ENCODE measurements around the gene GPR78. TPM values are rescaled to one million over a fixed set of nuclear protein-coding genes. Genes with fewer than 3 reads are reported as not detected.

Gene GPR78
- total RNA-seq (2022; extraction: Qiagen RNA extraction), result 0.05 to 0.14 TPM in 2 of 5 replicates, not detected in the others

GRCh38 chr4:8580321-8581093 is at the start of gene GPR78:
TSS of gene GPR78 (plus strand) at chr4:8580392. CDS start at chr4:8580983, 591 bp downstream.

DNA sequence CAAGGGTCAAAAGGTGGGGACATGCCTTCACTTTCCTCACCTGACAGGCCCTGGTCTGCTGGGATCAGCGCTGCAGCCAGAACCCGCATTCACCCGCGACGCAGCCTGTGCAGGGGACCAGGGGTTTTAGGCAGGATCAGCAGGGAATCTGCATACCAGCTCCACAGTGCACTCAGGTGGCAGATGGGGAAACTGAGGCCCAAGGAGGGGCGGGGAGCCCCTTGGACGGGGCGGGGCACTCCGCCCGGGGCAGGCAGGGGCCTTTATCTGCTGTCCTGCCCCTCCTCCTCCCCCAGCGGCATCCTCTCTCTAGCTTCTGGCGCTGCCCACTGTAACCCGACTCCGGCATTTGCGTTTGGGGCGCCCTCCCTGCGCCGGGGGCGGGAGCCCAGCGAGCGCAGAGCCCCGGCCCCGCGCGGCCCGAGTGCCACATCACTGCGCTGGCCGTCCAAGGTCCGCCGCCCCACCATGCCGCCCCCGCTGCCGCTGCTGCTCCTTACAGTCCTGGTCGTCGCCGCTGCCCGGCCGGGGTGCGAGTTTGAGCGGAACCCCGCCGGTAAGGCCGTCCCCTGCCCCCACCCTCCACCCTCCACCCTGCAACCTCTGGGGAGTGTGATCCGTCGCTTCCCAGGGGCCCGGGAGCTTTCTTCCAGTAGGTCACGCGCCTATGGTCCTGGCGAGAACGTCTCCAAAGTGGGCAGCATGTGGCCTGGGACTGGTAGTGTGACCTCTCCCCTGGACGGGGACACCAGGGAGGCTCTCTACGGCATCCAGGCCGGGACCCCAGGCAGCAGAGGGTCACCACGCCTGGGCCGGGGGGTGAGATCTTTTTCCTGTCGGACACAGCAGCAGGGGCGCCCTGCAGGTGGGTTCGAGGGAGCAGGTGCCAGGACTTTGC is 12.4 kb downstream of the GPR78 start, which contains the start of gene CPZ:
Gene CPZ (plus strand): TSS at position 400 of the 898 bp plus-strand sequence. CDS start 69 bp downstream, at position 469.

Other genes starting within 250 kb of the GPR78 start
- 8.3 to 10.7 TPM (median 9.6 TPM) in 5 replicates for gene ACOX3, start 139.7 kb upstream of the GPR78 start, total RNA-seq (2022; extraction: Qiagen RNA extraction)
- 6.3 to 7.5 TPM (median 6.6 TPM) in 5 replicates for gene TRMT44, start 139.6 kb upstream of the GPR78 start, total RNA-seq (2022; extraction: Qiagen RNA extraction)
- gene CPZ, start 12.4 kb downstream of the GPR78 start, total RNA-seq (2022; extraction: Qiagen RNA extraction), result 0.15 to 0.35 TPM (median 0.24 TPM) in 5 replicates